Measurements from ENCODE around the gene MIS12.

DNA sequence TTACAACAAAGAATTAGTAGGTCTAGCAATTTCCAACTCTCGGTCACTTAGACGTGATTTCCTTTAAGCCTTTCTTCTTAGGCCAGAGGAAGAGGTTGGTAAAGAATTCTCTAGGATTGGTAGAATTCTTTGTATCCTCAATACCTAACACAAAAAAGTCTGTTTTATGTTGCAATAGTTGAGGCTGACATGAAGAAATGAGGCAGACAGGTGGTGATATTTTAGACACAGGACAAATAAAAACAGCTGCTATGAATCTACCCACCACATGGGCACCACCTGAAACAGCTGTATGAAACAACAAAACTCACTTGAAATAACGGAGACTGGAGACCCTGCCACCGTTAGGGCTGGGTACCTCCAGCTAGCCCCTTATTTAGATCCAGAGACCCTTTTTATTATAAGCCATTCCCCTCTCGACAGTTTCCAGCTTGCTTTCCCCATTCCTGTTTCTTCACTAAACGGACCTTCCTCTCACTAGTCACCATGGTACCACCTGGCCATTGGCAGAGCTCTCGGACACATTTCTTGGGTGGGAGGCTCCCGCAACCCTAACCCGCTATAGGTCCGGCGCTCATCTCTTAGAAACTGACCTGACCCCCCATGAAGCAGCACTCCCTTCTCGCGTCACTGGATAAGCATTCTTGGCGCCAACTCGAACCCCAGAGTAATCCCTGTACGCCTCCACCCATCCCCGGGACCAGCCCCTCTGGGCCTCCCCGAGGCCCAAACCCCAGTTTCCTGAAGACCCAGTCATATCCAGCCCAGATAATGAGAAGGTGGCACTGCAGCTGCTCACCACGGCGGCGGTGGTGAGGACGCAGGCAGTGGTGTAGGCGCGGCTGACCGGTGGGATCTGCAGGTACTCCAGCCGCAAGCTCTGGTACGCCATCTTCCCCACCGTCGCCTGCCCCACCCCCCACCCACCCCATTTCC, 828 bp upstream of the MIS12 start, which contains the start of gene DERL2:
- TF ChIP-seq POLR2A (IDR thresholded peaks at IDR 0.05) = peak in 2 of 4 donors; percentile 16 to 30
- TF ChIP-seq, protein P1, sequence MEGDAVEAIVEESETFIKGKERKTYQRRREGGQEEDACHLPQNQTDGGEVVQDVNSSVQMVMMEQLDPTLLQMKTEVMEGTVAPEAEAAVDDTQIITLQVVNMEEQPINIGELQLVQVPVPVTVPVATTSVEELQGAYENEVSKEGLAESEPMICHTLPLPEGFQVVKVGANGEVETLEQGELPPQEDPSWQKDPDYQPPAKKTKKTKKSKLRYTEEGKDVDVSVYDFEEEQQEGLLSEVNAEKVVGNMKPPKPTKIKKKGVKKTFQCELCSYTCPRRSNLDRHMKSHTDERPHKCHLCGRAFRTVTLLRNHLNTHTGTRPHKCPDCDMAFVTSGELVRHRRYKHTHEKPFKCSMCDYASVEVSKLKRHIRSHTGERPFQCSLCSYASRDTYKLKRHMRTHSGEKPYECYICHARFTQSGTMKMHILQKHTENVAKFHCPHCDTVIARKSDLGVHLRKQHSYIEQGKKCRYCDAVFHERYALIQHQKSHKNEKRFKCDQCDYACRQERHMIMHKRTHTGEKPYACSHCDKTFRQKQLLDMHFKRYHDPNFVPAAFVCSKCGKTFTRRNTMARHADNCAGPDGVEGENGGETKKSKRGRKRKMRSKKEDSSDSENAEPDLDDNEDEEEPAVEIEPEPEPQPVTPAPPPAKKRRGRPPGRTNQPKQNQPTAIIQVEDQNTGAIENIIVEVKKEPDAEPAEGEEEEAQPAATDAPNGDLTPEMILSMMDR (IDR thresholded peaks at IDR 0.05) = no peak
